ENCODE results near the gene SIGLEC12. TPM values are rescaled to one million over a fixed set of nuclear protein-coding genes. Genes with fewer than 3 reads are reported as not detected.

Gene SIGLEC12
- not detected in 5 replicates for total RNA-seq (2022; extraction: Qiagen RNA extraction; ENCODE audit: low read depth)

DNA sequence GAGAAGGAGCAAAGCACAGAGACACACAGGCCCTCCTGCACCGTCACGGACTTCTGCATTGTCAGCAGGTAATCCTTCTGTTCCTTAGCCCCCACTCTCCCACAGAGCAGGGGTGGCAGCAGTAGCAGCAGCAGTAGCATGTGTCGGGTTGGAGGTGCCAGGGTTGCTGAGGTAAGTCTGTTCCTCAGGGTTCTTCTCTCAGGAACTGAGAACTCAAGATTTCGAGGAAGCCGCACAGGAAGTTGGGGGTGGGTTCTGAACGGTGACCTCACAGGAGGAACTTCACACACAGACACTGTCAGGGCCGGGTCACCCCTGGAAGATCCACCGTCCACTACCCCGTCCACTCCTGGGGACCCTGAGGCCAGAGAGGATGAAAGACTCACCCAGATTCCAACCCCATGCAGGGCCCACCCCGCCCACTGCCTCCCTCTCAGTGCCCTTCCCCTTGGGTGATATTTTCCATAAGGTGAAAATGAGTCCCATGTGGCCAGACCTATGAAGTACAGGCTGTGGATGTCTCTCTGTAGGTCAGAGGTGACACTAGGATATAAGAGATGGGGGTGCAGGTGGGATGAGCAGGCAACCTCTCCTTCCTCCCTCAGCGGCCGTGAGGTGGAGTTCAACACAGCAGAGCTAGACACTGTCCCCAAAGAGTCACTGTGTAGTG lies at the start of gene SIGLEC12:
TSS of gene SIGLEC12 (minus strand) at position 207 of the 670 bp plus-strand sequence. CDS start at position 140, 67 bp downstream.

DNA sequence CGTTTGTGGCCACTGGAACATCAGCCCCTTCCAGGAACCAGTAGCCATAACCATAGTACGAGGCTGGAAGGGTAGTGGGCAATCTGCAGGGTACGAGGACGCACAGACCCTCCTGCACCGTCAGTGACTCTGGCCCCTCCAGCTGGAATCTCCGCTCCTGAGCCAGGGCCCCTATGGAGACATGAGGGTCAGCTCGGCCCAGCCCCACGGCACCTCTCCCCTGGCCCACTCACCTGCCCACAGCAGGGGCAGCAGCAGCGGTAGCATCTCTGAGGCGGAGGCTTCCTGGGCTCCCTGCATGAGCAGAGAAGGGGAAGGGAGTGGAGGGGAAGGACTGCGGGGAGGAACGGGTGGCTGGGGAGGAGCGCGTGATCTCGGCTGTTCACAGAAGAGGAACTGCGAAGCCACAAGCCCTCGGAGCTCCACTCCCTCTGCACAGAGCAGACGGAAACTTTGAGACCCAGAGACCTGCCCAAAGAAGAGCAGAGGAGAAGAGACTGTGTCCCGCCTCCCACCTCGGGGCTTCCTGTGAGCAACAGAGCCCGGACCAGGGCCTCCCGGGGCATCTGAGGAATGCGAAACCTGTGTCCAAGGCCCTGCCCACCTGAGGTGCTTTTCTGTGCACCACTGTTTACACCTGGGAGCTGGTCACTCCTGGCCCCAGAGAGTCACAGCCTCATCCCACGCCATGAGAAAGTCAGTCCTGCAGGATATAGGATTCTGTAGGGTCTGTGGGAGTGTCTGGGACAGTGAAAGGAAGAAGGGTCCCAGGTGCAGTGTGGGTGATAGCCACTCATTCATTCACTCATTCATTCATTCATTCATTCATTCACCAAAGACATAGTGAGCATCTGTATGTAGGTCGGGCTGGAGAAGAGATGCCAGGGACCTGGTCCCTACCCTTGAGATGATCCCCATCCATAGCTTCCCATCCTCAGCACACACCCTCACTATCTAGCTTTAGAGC lies 30.0 kb upstream of the SIGLEC12 start, which contains the start of gene SIGLEC6:
TSS of gene SIGLEC6 (minus strand) at position 322 of the 967 bp plus-strand sequence. CDS start at position 300, 22 bp downstream.

DNA sequence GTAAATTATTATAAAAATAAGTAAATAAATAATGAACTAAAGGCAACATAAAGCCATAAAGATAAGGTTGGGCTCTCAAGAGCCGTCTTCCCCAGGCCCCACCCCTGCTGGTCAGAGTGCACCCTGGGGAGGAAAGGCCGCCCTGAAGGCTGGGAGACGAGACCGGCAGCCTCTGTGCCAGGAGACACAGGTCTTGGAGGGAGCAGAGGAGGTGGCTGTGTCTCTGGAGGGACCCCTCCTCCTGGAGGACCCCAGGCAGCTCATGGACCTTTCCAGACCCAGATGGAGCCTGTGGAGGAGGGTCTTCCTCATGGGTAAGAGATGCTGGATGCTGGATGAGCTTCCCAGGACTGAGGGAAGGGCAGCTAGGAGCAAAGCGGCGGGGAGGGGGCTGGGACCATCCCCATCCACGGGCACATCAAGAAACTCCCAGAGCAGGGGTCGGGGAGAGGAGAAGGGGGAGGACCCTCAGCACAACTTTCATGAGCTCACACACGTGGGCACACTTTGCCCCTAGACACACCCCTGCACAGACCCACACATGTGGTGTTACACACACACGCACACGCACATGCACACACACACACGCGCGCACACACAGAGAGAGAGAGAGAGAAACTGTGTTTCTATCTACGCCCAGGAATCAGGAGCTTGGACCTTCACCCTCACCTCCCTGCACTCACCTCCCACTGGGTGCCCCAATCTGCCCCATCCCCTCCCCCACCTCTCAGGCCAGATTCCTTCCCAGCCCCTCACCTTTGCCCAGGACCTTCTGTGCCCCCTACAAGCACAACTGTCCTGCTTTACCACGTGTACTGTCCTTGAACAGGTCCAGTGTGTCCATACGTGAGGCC lies 23.0 kb downstream of the SIGLEC12 start, which contains the start of gene CEACAM18:
TSS of gene CEACAM18 (plus strand) at position 159 of the 854 bp plus-strand sequence.

DNA sequence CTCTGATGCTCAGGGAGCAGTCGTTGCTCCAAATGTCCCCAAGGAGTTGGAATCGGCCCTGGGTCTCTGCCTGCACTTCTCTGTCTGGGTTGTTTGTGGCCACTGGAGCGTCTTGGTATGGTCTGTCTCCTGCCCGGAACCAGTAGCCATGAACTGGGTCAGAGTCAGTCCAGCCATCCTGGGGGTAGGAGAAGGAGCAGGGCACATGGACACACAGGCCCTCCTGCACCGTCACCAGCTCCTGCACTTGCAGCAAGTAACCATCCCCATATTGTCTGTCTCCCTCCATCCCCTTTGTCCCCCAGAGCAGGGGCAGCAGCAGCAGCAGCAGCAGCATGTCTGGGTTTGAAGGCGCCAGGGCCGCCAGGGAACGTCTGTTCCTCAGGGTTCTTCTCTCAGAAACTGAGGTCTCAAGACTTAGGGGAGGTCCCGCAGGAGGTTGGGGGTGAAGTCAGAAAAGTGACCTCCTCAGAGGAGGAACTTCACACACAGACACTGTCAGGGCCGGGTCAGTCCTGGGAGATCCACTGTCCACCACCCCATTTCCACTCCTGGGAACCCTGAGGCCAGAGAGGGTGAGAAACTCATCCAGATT lies 43.5 kb downstream of the SIGLEC12 start, which contains the start of gene SIGLEC8:
TSS of gene SIGLEC8 (minus strand) at position 404 of the 595 bp plus-strand sequence. CDS start at position 337, 67 bp downstream.

Other genes starting within 250 kb of the SIGLEC12 start
- gene IGLON5, start 190.2 kb downstream of the SIGLEC12 start, total RNA-seq (2022; extraction: Qiagen RNA extraction; ENCODE audit: low read depth), result 0.05 to 0.12 TPM in 2 of 5 replicates, not detected in the others
- 8.5 to 14.0 TPM (median 13.5 TPM) in 5 replicates for gene VSIG10L, start 159.7 kb downstream of the SIGLEC12 start, total RNA-seq (2022; extraction: Qiagen RNA extraction; ENCODE audit: low read depth)
- 227 to 248 TPM (median 235 TPM) in 5 replicates for gene ETFB, start 135.4 kb downstream of the SIGLEC12 start, total RNA-seq (2022; extraction: Qiagen RNA extraction; ENCODE audit: low read depth)
- 6.6 to 12.6 TPM (median 10.5 TPM) in 5 replicates for gene CLDND2, start 132.8 kb downstream of the SIGLEC12 start, total RNA-seq (2022; extraction: Qiagen RNA extraction; ENCODE audit: low read depth)
- gene NKG7, start 129.1 kb downstream of the SIGLEC12 start, total RNA-seq (2022; extraction: Qiagen RNA extraction; ENCODE audit: low read depth), result not detected in 5 replicates
- not detected in 5 replicates for gene LIM2, start 113.8 kb downstream of the SIGLEC12 start, total RNA-seq (2022; extraction: Qiagen RNA extraction; ENCODE audit: low read depth)
- gene C19orf84, start 111.2 kb downstream of the SIGLEC12 start, total RNA-seq (2022; extraction: Qiagen RNA extraction; ENCODE audit: low read depth), result not detected in 5 replicates
- gene SIGLEC10, start 84.2 kb downstream of the SIGLEC12 start, total RNA-seq (2022; extraction: Qiagen RNA extraction; ENCODE audit: low read depth), result not detected in 5 replicates
- gene SIGLEC8, start 43.3 kb downstream of the SIGLEC12 start, total RNA-seq (2022; extraction: Qiagen RNA extraction; ENCODE audit: low read depth), result not detected in 5 replicates
- not detected in 5 replicates for gene CEACAM18, start 23.3 kb downstream of the SIGLEC12 start, total RNA-seq (2022; extraction: Qiagen RNA extraction; ENCODE audit: low read depth)
- not detected in 5 replicates for gene SIGLEC6, start 29.9 kb upstream of the SIGLEC12 start, total RNA-seq (2022; extraction: Qiagen RNA extraction; ENCODE audit: low read depth)
- gene ZNF175, start 69.5 kb upstream of the SIGLEC12 start, total RNA-seq (2022; extraction: Qiagen RNA extraction; ENCODE audit: low read depth), result 2.6 to 5.5 TPM (median 4.4 TPM) in 5 replicates
- not detected in 5 replicates for gene SIGLEC5, start 128.6 kb upstream of the SIGLEC12 start, total RNA-seq (2022; extraction: Qiagen RNA extraction; ENCODE audit: low read depth)
- gene SIGLEC14, start 145.0 kb upstream of the SIGLEC12 start, total RNA-seq (2022; extraction: Qiagen RNA extraction; ENCODE audit: low read depth), result 0.12 TPM in 1 of 5 replicates, not detected in the others
- gene SPACA6, start 191.5 kb upstream of the SIGLEC12 start, total RNA-seq (2022; extraction: Qiagen RNA extraction; ENCODE audit: low read depth), result 7.6 to 19.2 TPM (median 13.6 TPM) in 5 replicates
- not detected in 5 replicates for gene HAS1, start 222.2 kb upstream of the SIGLEC12 start, total RNA-seq (2022; extraction: Qiagen RNA extraction; ENCODE audit: low read depth)